Measurements from ENCODE around the gene OPTC.

The OPTC gene

GRCh38 chr1:203464226-203464625, 29.7 kb upstream of the OPTC start:
- no peak for TF ChIP-seq ZC3H10 (CRISPR knock-in tag; IDR thresholded peaks at IDR 0.05)
- TF ChIP-seq ZFP3 (CRISPR knock-in tag; IDR thresholded peaks at IDR 0.05) = no peak
- TF ChIP-seq SNAI2 (CRISPR knock-in tag; IDR thresholded peaks at IDR 0.05) = no peak
- TF ChIP-seq PATZ1 (CRISPR knock-in tag; IDR thresholded peaks at IDR 0.05; ENCODE audit: borderline replicate concordance) = no peak
- TF ChIP-seq ISL1 (CRISPR knock-in tag; IDR thresholded peaks at IDR 0.05) = no peak
- TF ChIP-seq, protein P1, sequence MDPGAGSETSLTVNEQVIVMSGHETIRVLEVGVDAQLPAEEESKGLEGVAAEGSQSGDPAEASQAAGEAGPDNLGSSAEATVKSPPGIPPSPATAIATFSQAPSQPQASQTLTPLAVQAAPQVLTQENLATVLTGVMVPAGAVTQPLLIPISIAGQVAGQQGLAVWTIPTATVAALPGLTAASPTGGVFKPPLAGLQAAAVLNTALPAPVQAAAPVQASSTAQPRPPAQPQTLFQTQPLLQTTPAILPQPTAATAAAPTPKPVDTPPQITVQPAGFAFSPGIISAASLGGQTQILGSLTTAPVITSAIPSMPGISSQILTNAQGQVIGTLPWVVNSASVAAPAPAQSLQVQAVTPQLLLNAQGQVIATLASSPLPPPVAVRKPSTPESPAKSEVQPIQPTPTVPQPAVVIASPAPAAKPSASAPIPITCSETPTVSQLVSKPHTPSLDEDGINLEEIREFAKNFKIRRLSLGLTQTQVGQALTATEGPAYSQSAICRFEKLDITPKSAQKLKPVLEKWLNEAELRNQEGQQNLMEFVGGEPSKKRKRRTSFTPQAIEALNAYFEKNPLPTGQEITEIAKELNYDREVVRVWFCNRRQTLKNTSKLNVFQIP (CRISPR knock-in tag; IDR thresholded peaks at IDR 0.05; ENCODE audit: borderline replicate concordance, low read depth) = no peak
- no peak for TF ChIP-seq BACH2 (CRISPR knock-in tag; IDR thresholded peaks at IDR 0.05; ENCODE audit: borderline replicate concordance)
- no peak for TF ChIP-seq ZNF70 (CRISPR knock-in tag; IDR thresholded peaks at IDR 0.05)
- TF ChIP-seq ZNF8 (CRISPR knock-in tag; IDR thresholded peaks at IDR 0.05) = no peak
- no peak for TF ChIP-seq TOX (CRISPR knock-in tag; IDR thresholded peaks at IDR 0.05; ENCODE audit: borderline replicate concordance)
- ATAC-seq = peak; percentile 12

- no peak for TF ChIP-seq CREB5 (CRISPR knock-in tag; IDR thresholded peaks at IDR 0.05; ENCODE audit: low read depth)
- TF ChIP-seq PPARA (CRISPR knock-in tag; IDR thresholded peaks at IDR 0.05; ENCODE audit: borderline replicate concordance) = no peak
- TF ChIP-seq ARNTL (CRISPR knock-in tag; IDR thresholded peaks at IDR 0.05; ENCODE audit: borderline replicate concordance, low read depth) = no peak
- TF ChIP-seq ISL1 (CRISPR knock-in tag; IDR thresholded peaks at IDR 0.05) = no peak
- TF ChIP-seq CSDC2 (CRISPR knock-in tag; IDR thresholded peaks at IDR 0.05) = no peak
- TF ChIP-seq ZC3H10 (CRISPR knock-in tag; IDR thresholded peaks at IDR 0.05) = no peak
- no peak for TF ChIP-seq ZNF565 (CRISPR knock-in tag; conservative IDR thresholded peaks at IDR 0.05; ENCODE audit: low read depth)
- TF ChIP-seq RARB (CRISPR knock-in tag; IDR thresholded peaks at IDR 0.05) = no peak
- no peak for TF ChIP-seq BACH2 (CRISPR knock-in tag; IDR thresholded peaks at IDR 0.05; ENCODE audit: borderline replicate concordance)
- no peak for TF ChIP-seq TOX (CRISPR knock-in tag; IDR thresholded peaks at IDR 0.05; ENCODE audit: borderline replicate concordance)
- TF ChIP-seq SNAI2 (CRISPR knock-in tag; IDR thresholded peaks at IDR 0.05) = no peak
- TF ChIP-seq TCF4 (CRISPR knock-in tag; IDR thresholded peaks at IDR 0.05; ENCODE audit: borderline replicate concordance) = no peak
- no peak for TF ChIP-seq ZFP30 (CRISPR knock-in tag; IDR thresholded peaks at IDR 0.05)
- no peak for TF ChIP-seq ZFP3 (CRISPR knock-in tag; IDR thresholded peaks at IDR 0.05)
- TF ChIP-seq ESRRG (CRISPR knock-in tag; IDR thresholded peaks at IDR 0.05) = no peak
- ATAC-seq = no peak
Measured at GRCh38 chr1:203464743-203465142, 29.2 kb upstream of the OPTC start.

DNA sequence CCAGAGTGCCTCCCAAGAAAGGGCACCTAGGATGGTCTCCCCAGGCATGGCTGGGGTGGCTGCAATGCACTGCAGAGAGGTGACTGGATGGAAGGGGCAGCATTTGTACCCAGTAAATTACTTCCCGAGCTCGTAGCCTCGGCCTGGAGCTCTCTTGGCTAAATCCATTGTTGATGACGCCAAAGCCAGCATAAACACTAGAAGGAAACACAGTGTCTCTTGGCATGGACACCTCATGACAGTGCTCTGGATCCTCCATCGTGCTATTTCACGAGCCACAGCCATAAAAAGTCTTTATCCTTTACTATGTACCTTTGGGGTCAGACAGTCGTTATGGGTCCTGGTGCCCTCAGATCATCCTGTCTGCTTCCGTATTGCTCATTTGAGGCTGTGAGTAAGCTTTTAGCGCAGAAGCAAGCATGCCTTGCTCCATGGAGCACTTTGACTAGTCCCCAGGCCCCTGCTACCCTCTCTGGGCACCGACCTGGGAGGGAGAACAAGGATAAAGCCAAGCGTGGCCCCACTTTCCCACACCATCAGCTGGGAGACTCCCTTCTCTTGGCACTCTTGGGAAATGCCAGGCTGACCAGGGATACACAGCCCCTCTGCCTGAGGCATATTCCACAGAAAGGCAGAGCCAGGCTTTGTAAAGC, 28.7 kb upstream of the OPTC start:
- TF ChIP-seq ARNTL (CRISPR knock-in tag; IDR thresholded peaks at IDR 0.05; ENCODE audit: borderline replicate concordance, low read depth) (no peak), TOX (CRISPR knock-in tag; IDR thresholded peaks at IDR 0.05; ENCODE audit: borderline replicate concordance) (no peak), ESRRG (CRISPR knock-in tag; IDR thresholded peaks at IDR 0.05) (no peak), ZNF70 (CRISPR knock-in tag; IDR thresholded peaks at IDR 0.05) (no peak), ZC3H10 (CRISPR knock-in tag; IDR thresholded peaks at IDR 0.05) (no peak), OSR1 (CRISPR knock-in tag; IDR thresholded peaks at IDR 0.05) (no peak), GLIS3 (CRISPR knock-in tag; IDR thresholded peaks at IDR 0.05) (no peak), SNAI2 (CRISPR knock-in tag; IDR thresholded peaks at IDR 0.05) (no peak), RARB (CRISPR knock-in tag; IDR thresholded peaks at IDR 0.05) (no peak), BACH2 (CRISPR knock-in tag; IDR thresholded peaks at IDR 0.05; ENCODE audit: borderline replicate concordance) (no peak), ZNF565 (CRISPR knock-in tag; conservative IDR thresholded peaks at IDR 0.05; ENCODE audit: low read depth) (no peak), CREB5 (CRISPR knock-in tag; IDR thresholded peaks at IDR 0.05; ENCODE audit: low read depth) (no peak), ZFP30 (CRISPR knock-in tag; IDR thresholded peaks at IDR 0.05) (no peak), PPARA (CRISPR knock-in tag; IDR thresholded peaks at IDR 0.05; ENCODE audit: borderline replicate concordance) (no peak)
- TF ChIP-seq, protein P2, sequence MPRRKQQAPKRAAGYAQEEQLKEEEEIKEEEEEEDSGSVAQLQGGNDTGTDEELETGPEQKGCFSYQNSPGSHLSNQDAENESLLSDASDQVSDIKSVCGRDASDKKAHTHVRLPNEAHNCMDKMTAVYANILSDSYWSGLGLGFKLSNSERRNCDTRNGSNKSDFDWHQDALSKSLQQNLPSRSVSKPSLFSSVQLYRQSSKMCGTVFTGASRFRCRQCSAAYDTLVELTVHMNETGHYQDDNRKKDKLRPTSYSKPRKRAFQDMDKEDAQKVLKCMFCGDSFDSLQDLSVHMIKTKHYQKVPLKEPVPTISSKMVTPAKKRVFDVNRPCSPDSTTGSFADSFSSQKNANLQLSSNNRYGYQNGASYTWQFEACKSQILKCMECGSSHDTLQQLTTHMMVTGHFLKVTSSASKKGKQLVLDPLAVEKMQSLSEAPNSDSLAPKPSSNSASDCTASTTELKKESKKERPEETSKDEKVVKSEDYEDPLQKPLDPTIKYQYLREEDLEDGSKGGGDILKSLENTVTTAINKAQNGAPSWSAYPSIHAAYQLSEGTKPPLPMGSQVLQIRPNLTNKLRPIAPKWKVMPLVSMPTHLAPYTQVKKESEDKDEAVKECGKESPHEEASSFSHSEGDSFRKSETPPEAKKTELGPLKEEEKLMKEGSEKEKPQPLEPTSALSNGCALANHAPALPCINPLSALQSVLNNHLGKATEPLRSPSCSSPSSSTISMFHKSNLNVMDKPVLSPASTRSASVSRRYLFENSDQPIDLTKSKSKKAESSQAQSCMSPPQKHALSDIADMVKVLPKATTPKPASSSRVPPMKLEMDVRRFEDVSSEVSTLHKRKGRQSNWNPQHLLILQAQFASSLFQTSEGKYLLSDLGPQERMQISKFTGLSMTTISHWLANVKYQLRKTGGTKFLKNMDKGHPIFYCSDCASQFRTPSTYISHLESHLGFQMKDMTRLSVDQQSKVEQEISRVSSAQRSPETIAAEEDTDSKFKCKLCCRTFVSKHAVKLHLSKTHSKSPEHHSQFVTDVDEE (CRISPR knock-in tag; IDR thresholded peaks at IDR 0.05) = no peak
- TF ChIP-seq, protein P1 (CRISPR knock-in tag; IDR thresholded peaks at IDR 0.05; ENCODE audit: borderline replicate concordance, low read depth) = no peak
- ATAC-seq = no peak

Measured in SK-N-SH treated with all-trans-retinoic acid at 6 μM for 48 hours (cell line).